Activated CD4-positive, CD25-positive, alpha-beta regulatory T cell treated with anti-CD3 and anti-CD28 coated beads, Interleukin-2, amount 50 U/mL, for 72 hours (primary cell): ENCODE data around the gene SCARB1.

ENCODE experiments used
- DNase-seq: peaks from one replicate; pipeline ENCODE4 v3.0.0; 2021

Gene SCARB1

DNA sequence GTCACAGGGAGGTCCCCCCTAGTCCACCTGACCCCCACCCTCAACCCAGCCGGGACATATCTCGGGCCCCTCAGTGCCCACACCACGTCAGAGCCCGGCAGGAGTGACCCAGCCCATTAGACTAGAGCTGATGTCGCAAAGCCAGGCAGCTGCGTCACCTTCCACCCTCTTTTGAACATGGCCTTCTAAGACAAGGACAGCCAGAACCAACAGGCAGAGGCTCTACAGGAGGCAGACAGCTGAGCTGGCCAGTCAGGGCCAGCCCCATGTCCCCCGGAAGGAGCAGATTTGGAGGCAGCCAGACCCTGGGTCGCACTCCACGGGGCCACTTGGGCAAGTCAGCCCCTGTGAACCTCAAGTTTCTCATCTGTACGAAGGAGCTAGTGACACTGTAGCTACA is 44.1 kb downstream of the SCARB1 start:
- no peak for DNase-seq

DNA sequence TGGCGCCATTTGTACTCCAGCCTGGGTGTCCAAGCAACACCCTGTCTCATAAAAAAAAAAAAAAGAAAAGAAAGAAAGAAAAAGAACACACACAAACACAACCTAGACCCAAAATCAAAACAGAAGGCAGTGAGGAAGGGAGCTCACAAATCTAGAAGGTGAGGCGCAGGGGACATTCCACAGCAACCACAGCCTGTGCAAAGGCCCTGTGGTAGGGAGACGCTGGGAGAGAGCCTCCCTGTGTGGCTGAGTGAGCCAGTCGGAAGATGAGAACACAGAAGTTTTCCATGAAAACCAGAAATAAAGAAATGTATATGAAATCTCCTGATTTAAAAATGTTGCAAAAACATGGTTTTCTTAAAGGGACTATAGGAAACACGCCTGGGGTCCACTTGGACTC is 44.6 kb downstream of the SCARB1 start:
- DNase-seq = no peak

DNA sequence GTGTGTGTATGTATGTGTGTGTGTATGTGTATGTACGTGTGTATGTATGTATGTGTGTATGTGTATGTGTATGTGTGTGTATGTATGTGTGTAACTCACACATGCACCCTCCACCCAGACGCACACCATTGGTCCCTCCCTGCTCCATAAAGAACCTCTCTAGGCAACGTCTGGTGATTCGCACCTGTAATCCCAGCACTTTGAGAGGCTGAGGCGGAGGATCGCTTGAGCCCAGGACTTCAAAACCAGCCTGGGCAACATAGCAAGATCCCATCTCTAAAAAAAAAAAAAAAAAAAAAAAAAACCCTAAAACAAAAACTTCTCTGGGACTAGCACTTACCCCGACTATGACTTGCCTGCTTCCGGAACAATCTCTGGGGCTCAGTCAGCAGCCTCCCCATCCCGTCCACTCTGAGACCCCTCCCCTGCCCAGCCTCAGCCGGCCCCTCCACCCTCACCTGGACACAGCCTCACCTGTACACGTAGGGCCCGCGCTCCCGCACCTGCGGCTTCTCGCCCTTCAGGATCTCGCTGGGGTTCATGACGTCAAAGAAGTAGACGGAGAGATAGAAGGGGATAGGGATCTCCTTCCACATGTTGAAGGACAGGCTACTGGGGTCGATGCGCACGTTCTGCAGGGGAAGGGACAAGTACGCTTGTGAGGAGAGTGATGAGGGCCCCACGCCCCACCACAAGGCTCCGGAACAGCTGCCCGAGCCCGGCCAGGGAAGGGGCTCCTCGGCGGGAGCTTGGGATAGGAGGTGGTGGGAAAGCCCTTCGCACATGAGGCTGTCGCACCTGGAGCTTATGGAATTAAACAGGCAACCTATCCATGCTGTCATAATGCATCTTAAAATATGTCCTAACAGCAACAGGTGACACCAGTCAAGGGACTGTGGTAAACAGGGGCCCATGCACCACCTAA is 46.3 kb downstream of the SCARB1 start:
- no peak for DNase-seq

DNA sequence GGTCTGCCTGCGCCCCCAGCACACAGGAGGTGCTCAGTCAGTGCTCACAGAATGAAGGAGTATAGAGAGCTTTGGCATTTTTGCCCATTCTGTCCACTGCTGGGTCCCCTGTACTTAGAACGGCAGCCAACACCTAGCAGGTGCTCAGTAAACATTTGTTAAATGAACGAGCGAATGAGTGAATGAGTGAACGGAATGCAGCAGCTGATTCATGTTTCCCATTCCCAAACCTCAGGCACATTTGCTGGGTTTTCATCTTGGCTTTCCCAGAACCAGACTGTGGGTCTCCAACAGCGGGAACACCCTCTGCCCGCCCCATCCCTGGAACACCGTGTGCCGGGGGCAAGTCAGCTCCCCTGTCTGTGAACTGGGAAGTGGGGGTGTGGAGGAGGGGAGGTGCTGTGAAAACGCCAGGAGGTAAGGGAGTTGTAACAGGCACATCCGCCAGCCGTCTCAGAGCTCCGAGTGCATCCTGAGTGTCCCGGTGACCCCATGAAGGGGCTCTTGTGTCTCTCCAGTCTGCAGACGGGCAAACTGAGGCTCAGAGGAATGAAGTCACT is 47.3 kb downstream of the SCARB1 start:
- DNase-seq = no peak

DNA sequence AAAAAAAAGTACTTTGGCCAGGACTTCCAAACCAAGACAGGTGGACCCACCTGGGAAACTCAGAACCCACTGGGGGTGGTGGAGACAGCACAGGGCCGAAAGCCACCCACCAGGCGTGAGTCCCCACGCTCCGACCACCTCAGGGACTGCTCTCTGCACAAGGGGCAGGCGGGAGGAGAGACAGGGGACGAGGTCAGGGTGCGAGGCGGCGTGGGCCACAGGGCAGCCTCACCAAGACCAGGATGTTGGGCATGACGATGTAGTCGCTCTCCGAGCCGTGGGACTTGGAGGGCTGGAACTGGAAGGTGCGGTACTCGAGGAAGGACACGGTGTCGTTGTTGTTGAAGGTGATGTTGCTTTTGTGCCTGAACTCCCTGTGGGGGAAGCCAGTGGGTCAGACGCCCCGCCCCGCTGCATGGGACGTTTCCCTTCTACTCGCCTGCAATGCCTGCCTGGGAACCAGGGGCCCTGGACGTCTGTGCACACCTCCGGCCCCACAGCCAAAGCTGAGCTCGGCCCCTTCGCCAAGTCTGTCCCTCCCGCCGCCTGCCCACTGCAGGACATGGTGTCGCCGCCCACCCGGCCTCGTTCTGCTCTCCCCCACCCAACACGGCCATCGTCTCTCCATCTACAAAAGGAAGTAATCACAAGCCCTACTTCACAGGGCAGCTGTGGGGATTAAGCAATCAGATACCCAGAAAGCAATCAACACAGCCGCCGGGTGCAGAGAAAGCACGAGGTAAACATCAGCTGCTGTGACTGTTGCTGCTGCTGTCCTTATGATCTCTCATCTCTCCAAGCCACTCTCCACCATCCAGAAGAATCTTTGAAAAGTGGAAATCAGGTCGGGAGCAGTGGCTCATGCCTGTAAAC is 48.7 kb downstream of the SCARB1 start:
- no peak for DNase-seq

DNA sequence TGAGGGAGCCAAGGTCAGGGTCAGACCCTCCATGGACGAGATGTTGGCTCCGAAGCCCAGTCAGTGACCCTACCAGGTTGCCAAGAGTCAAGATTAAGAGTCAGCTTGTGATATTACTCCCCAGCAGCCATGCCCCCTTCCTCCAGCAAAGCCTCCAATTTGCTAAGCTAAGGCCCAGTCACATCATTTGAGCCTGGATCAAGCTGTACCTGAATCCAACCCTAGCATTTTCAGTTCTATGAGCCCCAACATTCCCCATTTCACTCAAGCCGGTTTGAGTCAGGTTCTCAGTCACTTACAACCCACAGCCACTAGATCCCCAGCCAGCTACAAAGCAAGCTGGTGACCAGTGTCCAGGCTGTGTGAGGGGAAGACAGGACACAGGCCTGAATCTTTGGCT is 49.9 kb downstream of the SCARB1 start:
- no peak for DNase-seq

DNA sequence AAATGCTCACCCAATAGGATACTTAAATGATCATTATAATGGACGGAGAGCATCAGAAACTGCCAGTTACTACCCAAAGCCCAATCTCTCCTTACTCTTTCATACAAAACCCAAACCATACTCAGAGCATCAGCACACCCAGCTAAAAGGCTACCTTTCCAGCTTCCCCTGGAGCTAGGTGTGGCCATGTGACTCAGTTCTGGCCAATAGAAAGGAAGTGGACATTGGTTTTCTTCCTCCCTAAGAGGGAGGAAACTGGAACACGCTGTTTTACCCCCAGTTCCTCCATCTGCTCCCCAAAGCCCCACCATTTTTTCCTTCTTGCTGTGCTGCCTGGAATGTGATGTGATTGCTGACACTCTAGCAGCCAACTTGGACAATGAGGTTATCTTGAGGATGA is 50.7 kb downstream of the SCARB1 start:
- DNase-seq = no peak

DNA sequence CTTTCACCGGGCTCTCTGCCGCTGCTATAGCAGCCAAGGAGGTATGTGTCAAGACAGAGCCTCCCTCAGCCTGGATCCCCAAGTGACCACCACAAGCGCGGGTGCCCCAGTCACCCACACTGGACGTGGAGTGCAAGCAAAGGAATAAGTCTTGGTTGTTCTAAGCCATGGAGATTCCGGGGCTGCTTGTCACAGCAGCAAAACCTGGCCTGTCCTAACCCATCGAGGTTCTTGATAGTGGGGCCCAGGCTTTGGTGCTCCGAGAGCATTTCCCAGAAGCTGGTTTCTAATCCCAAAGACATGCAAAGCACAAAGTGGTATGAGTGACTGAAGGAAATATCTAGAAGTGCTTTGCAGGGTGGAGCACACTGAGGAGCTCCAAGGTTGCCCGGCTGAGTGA is 51.3 kb downstream of the SCARB1 start:
- no peak for DNase-seq

DNA sequence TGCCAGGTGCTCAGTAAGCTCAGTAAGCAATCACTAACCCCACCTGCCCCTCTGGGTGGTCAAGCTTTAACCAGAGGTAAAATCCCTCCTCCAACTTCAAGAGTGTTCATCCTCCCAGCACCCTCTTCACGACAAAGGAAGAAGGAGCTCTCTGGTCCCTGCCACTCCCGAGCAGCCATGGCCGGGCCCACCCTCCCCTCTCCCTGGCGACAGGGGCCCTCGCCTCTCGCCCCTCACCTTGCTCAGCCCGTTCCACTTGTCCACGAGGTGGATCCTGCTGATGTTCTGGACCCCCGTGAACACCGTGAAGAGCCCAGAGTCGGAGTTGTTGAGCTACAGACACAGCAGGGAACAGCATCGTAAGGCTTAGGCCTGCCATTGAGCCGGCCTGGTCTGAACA is 52.0 kb downstream of the SCARB1 start:
- DNase-seq = no peak

DNA sequence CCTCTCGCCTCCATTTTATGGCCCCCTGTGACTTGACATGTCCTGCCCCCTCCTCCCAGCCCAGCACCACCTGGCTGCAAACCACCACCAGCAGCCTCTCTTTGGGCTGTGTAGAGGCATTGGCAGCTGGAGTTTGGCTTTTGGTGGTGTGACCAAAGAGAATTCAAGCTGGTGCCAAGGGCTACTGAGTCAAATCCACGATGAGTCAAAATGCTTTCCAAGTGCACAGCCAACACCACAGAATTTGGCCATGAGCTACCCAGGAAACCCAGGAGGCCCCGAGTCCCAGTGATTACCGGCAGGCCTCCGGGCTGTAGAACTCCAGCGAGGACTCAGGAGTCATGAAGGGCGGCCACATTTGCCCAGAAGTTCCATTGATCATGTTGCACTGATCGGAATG is 53.8 kb downstream of the SCARB1 start:
- no peak for DNase-seq

DNA sequence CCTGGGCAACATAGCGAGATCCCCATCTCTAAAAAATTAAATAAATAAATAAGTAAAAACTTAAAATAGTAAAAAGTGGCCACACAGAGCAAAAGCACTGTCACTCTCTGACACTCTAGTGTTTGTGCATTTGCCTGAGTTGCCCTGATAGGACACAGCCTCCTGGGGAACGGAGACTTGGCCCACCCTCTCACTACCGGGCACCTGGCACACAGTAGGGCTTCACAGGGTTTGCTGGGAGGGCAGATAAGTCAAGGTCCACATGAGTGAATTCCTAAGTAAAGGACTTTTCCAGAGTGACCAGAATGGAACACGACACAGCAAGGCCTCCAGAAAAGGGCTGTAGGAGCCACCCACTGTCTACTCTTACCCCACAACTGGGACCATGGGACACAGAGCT is 54.3 kb downstream of the SCARB1 start:
- no peak for DNase-seq

DNA sequence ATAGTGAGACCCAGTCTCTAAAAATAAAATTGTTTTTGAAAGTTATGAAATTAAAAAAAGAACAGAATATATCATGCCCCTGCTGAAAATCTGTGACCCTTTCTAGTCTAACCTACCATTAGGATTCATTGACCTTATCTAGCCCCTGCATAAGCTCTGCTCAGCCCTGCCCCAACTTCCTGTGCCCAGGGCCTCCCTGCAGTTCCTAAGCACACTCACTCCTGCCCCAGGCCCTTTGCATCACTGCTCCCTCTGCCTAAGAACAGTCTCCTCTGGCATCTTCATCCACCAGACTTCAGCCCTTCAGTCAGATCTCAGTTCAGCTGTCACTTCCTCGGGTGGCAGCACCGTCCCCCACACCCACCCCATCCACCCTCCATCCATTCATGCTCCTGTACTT is 55.4 kb downstream of the SCARB1 start:
- no peak for DNase-seq

DNA sequence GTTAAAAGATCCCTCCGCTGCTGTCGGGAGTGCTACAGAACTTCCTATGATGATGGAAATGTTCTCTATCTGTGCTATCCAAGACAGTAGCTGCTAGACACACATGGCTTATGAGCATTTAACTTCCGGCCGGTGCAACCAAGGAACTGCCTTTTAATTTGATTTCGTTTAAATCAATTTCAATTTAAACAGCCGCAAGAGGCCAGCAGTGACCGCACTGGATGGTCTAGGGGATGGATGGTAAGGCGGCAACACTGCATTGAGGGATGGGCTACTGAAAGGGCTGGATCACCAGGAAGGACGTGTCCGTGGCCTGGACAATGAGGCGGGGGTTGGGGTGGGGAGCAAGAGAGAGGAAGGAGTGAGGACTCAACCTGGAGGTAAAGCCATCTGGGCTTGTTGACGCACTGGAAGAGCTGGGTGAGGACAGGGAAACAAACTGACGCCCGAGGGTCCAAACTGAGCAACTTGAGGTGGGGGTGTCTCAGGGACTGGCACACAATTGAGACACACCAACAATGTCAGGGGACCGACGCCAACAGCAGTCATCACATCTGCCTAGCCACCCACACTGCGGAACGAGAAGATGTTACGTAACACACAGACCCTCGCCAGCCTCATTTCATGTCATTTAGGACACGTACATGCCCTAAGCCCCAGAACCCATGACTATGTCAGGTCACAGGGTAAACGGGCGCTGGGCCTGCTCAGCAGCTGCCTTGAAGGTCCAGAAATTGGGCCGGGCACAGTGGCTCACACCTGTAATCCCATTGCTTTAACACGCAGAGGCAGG is 57.6 kb downstream of the SCARB1 start:
- no peak for DNase-seq

DNA sequence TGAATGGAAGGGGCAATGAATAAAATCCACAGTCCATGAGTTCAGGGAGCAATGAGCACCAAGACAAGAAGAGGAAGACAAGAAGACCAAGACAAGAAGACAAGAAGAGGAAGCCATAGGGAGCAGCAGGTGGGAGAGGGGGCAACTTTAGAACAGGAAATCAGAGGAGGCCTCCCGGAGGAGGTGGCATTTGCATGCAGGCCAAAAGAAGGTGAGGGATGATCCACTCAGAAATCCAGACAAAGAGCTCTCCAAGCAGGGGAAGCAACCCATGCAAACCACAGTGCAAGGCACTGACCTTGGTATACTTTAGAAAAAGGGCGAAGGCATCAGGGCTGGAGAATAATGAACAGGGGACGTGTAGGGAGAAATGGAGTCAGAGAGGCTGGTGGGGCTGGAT is 58.6 kb downstream of the SCARB1 start:
- no peak for DNase-seq

DNA sequence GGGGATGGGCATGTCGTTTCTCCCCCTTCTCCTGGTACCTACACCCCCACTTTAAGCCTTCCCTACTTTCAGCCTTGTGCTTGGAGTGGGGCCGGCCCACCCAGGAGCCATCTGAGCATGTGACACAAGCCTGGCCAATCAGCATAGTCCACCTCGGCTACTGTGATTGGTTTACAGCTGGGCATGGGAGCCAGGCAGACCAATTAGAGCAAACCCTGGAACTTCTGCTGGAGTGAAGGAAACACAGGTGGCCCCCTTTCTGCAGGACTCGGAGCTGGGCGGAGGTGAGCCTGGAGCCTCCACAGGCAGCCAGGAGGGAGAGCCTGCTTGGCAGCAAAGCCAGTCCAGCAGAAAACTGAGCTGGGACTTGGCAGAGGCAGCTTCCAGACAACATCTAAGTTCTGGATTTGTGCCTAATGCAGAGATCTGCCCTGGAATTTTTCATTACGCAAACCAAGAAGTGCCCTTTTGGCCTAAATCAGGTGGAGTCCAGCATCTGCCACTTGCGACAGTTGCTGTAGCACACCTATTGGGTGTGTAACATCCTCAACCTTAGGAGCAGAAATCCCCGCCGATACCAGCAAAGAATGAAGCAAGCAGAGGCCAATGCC is 59.5 kb downstream of the SCARB1 start:
- no peak for DNase-seq

DNA sequence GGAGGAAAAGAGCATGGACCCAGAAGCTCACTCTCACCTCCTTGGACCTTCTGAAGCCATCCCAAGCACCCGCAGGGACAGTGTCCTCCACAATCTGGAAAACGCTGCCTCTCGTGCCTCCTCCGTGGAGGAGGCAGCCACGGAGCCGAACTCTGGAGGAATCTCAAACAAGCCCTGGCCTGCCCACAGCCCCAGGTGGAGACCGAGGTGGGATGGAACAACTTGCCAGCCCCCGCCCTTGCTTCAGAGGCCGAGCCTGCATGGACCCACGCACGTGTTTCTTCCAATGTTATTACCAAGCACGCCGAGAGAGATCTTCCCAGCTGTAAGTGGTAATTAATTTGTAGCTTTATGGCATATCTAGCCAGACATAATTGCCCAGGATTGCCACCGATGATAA is 61.3 kb downstream of the SCARB1 start:
- DNase-seq = no peak

DNA sequence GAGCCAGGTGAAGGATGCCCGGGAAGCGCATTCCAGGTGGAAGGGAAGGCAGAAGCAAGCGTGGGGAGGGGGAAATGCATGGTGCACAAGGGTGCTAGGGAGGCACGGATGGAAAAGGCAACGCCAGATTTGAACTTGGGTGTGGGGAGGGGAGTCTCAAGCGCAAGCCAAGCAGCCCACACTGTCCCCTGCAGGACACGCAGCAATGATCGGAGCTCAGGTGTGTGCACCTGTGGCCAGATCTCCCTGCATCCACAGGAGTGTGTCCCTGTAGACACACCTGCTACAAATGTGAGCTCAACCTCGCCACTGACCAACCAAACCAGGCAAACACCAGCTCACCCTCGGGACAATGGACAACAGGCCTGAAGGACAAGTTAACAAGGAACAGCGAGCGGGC is 63.2 kb downstream of the SCARB1 start:
- no peak for DNase-seq

DNA sequence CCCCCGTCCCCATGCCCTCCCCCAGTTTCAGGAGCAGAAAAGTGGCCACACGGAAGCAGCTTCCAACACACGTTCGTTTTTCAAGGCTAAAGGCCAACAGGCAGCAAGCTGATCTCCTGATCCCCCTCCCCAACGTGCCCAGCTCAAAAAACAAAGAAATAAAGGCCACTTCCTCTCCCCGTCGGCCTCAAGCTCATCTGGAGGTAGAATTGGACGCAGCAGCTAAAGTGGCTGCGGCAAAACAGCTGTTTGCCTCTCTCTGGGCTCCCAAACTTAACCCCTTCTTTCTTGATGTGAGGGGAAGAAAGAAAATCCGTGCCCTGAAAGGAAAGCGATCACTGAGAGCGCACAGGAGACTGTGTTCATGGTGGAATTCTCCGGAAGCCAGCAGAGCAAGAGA is 66.3 kb downstream of the SCARB1 start:
- DNase-seq = no peak

DNA sequence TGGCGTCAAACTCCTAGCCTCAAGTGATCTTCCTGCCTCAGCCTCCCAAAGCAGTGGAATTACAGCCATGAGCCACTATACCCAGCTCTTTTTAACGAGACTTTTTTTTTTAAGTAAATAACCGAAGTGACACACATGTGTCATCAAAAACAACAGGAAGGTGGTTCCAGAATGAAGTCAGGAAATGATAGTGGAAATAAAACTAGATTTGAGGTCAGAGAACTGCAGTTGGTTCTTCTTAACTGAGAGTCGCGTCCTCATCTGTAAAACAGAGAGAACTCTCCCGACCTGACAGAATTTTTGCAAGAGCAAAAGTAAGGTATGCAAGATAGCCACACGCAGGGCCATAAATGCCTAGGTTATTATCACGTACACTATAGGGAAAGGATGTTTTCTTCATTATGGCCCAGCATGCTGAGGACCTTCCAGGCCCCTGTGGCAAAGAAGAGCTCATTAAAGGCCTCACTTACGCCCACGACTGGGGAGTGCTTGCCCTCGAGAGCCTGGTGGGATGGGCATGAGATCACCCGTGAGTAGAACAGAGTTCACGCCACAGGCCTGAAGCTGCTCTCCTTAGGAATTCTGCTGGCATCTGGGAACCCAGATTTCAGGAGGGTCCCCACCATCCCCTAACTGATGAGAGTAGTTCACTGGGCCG is 67.2 kb downstream of the SCARB1 start:
- no peak for DNase-seq

DNA sequence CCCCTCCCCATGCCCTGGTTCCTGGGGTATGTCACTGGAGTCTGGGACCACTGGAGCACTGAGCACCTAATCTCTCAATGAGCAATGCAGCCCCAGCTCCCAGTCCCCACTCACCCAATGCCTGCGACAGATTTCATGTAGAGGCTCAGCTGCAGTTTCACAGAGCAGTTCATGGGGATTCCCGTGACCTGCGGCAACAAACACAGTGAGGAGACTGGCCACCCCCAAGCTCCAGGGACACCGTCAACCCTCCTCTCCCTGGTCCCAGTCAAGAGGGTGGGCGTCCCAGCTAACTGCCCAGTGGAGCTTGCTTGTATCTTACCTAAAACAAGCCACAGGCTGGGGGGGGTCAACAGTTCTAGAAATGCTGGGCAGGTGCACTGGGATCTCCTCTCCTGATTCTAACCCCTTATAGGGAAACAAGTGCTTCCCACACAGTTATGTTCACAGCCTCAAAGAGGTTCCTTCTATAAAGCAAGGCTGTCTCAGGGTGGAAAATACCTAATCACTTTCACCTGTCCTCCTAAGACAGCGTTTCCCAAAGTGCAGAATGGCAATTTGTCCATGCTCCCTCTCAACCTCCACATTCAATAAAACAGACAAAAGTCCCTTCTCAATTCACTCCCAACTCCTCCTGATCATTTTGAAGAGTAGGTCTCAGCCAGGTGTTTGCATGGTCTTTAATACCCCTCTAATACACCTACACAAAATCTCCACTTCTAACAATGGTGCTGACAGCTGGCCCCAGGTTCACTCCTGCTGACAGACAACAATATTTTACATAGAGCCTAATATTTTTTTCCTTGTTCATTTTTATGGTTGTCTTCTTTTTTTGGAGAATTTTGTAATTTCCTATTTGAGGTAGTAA is 68.3 kb downstream of the SCARB1 start:
- no peak for DNase-seq

DNA sequence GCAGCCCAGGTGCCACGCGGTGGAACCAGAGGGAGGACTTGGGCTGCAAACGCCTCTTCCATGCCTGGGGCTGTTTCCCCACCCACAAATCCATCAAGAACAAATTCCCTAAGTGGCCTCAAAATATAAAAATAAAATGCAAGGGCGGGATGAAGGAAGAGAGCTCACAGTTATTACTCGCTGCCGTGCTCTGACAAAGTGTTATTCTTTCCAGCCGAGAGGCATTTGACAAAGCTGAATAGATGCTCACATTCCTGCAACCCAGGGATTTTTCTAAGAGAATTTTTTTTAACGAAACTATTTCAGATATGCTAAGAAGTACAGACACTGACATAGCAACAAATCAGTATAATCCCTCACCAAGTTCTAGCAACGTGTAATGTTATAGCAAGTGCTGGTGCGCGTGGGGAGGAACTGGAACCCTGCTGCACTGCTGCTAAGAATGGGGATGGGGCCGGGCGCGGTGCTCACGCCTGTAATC is 70.7 kb downstream of the SCARB1 start:
- DNase-seq = no peak
